ENCODE measurements around the gene C11orf65.
"Not testable (repeated sequence)": the region's sequence is repeated elsewhere in the genome, so short reads cannot be mapped to it uniquely, and the experiment has no call there.

The C11orf65 gene

GRCh38 chr11:108468478-108468864 lies 1.1 kb upstream of the C11orf65 start:
- no peak for DNase-seq

GRCh38 chr11:108466405-108466804 lies 924 bp downstream of the C11orf65 start:
- DNase-seq: no peak

GRCh38 chr11:108453207-108453835 lies 14.0 kb downstream of the C11orf65 start:
- no peak for DNase-seq

- DNase-seq: not testable (repeated sequence)
Observed at GRCh38 chr11:108441445-108441844, 25.9 kb downstream of the C11orf65 start.

GRCh38 chr11:108436594-108436993 lies 30.7 kb downstream of the C11orf65 start:
- DNase-seq: no peak

- no peak for DNase-seq
Observed at GRCh38 chr11:108435066-108435465, 32.3 kb downstream of the C11orf65 start.

DNA sequence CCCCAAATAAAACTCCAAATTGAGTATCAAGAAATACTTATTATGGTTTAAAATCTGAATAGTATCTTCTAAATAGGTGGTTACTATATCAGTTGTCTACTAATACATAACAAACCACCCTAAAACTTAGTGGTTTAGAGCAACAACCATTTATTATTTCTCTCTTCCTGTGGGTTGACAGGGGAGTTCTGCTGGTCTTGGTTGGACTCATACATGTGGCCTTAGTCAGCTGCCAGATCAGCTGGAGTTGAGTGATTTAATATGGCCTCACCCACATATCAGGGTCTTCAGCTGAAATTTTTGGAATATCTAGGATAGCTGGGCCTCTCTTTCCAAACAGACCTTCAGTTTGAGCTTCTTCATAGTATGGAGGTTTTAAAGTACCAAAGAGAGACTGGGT lies 34.5 kb downstream of the C11orf65 start:
- DNase-seq: no peak

- DNase-seq: no peak
Observed at GRCh38 chr11:108431997-108432396, 35.3 kb downstream of the C11orf65 start.

GRCh38 chr11:108431370-108431769 lies 36.0 kb downstream of the C11orf65 start:
- no peak for DNase-seq

GRCh38 chr11:108417551-108417950 lies 49.8 kb downstream of the C11orf65 start:
- not testable (repeated sequence) for DNase-seq

DNA sequence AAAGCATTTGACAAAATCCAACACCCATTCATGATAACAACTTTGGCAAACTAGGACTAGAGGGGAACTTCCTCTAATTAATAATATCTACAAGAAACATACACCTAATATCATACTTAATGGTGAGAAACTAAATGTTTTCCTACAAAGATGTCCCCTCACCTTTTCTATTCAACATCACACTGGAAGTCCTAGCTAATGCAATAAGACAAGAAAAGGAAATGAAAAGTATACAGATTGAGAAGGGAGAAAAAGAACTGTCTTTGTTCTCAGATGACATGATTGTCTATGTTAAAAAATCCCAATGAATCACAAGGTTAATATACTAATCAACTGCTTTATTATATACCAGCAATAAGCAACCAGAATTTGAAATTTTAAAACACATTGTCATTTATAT lies 52.4 kb downstream of the C11orf65 start:
- no peak for DNase-seq

DNA sequence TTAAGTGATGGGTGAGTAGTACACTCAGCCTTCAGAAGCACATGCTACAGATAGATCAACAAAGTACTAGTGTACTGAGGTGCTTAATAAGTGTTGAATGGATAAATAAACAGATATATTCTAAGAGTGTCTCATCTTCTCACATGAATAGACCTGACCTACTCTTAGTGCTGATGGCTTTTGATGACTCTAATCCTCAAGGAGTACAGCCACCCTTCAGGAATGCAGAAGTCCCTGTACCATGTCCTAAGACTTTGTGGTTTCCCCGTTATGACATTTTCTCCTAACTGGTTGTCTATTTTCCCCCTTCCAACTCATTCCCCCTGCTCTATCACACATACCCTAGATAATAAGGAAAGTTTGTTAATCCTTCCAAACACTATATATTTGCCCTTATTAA lies 61.6 kb downstream of the C11orf65 start:
- DNase-seq: no peak

DNA sequence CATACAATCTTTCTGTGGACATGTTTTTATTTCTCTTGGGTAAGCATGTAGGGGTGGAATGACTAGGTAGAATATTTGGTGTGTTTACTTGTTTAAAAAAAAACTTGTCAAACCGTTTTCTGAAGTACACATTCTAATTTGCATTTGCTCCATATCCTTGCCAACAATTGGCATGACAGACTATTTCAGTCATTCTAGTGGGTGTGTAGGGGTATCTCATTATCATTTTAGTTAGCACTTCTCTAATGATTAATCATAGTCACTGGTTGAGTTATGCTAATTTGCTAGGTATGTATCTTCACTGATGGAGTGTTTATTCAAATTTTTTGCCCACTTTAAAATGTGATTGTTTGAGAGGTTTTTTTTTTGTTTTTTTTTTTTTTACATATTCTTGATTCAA lies 64.3 kb downstream of the C11orf65 start:
- no peak for DNase-seq

DNA sequence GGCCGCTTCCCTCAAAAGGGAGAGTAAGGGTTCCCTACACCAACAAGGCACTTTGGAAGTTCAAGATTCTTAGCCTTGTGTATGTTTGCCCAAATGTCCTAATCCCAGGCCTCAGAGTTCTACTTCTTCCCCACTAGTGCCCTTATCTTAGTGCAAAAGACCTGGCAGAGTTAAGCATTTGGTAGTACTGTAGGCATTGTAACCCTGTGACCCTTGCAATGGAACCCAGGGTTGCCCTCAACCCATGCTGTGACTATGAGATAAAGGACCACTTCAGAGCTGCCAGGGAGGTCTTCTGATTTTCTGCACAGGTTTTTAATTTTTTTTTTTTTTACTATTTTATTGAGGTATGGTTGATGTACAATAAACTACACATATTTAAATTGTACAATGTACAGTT lies 65.1 kb downstream of the C11orf65 start:
- DNase-seq: no peak

DNA sequence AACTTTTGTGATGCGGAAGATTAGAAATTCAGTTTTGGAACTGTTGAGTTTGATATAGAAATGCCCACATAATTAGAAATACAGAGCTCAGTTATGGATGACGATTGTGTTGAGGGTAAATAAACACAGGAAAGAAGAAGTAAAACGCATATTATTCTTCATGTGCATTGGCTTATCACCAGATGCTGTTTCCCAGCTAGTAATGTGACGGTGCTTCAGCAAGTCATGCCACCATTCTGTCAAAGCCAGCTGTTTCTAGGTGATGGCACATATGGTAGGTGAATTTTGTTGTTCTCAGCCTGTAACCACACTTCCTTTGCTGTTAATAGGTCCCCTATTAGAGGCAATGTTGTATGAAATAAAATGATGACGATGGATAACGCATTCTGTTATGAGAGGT lies 68.9 kb downstream of the C11orf65 start:
- DNase-seq: no peak

DNA sequence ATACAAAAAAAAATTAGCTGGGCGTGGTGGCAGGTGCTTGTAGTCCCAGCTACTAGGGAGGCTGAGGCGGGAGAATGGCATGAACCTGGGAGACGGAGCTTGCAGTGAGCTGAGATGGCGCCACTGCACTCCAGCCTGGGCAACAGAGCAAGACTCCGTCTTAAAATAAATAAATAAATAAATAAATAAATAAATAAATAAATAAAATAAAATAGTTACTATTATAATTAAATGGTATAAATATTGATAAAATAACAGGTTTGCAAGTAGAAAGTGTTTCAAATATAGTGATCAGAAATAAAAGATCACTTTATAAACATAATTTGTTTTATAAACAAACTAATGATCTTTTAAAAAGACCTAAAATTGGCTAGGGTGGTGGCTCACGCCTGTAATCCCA lies 70.7 kb downstream of the C11orf65 start:
- not testable (repeated sequence) for DNase-seq

DNA sequence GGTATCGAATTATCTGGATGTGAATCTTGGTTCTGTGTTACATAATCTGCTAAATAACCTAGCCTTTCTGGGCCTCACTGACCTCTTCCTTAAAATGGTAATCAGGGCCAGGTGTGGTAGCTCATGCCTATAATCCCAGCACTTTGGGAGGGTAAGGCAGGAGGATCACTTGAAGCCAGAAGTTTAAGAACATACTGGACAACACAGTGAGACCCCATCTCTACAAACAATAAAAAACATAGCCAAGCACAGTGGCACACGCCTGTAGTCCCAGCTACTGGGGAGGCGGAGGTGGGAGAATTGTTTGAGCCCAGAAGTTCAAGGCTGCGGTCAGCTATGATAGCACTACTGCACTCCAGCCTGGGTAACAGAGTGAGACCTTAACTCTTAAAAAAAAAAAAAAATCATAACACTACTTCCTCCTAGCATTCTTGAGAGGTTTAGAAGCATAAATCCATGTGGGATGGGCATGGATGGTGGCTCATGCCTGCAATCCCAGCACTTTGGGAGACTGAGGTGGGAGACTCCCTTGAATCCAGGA lies 72.5 kb downstream of the C11orf65 start:
- DNase-seq: no peak

- DNase-seq: no peak
Observed at GRCh38 chr11:108393046-108393445, 74.3 kb downstream of the C11orf65 start.

DNA sequence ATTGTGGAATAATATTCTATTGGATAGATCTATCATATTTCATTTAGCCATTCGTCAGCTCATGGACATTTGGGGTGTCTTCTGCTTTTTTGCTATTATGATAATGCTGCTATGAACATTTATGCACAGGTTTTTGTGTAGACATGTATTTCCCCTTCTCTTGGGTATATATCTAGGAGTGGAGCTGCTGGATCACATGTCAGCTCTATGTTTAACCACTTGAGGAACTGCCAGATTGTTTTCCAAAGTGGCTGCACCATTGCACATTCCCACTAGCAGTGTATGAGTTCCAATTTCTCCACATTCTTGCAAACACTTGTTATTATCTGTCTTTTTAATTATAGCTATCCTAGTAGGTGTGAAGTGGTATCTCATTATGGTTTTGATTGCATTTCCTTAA lies 75.0 kb downstream of the C11orf65 start:
- no peak for DNase-seq

GRCh38 chr11:108388576-108388975 lies 78.8 kb downstream of the C11orf65 start:
- no peak for DNase-seq

DNA sequence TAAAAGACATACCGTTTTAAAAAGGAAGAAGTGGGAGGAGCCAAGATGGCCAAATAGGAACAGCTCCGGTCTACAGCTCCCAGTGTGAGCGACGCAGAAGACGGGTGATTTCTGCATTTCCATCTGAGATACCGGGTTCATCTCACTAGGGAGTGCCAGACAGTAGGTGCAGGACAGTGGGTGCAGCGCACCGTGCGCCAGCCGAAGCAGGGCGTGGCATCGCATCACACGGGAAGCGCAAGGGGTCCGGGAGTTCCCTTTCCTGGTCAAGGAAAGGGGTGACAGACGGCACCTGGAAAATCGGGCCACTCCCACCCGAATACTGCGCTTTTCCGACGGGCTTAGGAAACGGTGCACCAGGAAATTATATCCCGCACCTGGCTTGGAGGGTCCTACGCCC lies 93.8 kb downstream of the C11orf65 start:
- not testable (repeated sequence) for DNase-seq

- no peak for DNase-seq
Observed at GRCh38 chr11:108370990-108371389, 96.3 kb downstream of the C11orf65 start.

GRCh38 chr11:108370315-108370714 lies 97.0 kb downstream of the C11orf65 start:
- no peak for DNase-seq

DNA sequence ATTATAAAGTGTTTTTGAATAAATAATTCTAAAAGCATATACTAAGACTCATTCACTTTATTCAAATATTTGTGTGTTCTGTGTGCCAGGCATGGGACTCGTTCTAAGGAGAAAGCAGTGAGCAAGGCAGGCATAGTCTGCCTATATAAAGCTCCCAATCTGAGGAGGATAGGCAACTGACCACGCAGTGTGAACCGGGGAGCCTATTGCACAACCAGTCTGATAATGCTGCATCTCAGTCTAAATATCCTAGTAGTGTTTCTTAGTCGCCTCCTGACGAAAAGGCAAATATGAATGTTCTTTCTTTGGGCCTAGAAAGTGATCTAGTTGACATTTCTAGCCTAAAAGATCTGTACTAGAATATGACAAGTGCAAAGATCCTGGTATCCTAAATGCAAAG lies 98.3 kb downstream of the C11orf65 start:
- DNase-seq: no peak

DNA sequence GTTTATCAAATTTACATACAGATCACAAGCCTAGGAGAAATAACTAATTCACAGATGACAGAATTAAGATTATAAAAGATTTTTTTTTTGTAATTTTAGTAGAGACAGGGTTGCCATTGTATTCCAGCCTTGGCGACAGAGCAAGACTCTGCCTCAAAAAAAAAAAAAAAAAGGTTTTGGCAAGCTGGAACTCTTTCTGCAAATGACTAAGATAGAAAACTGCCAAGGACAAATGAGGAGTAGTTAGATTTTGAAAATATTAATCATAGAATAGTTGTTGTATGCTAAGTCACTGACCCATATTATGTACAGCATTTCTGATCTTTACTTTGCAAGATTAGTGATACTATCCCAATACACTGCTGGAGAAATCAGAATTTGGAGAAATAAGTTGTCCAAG lies 99.2 kb downstream of the C11orf65 start:
- no peak for DNase-seq
